HepG2 (cell line): ENCODE results near the gene MLF1. TPM values are rescaled to one million over a fixed set of nuclear protein-coding genes. Genes with fewer than 3 reads are reported as not detected.
A peak's percentile ranks its signal among the peaks of the same experiment; 100 is the strongest.

Source experiments
- ATAC-seq: fragments of 200-7000 bp; cut with Tn5 transposase; 3 replicates; pipeline ENCODE4 v1.9.1; 2020; ENCODE audit warnings: mild to moderate bottlenecking, moderate library complexity
- BruUV-seq: library from RNA; stranded (reverse); fragments of 400-500 nt; replicated peaks from 2 replicates; lab custom pipeline; 2021; lab: Mats Ljungman, UMichigan
- CTCF ChIA-PET: fragments of 300-600 bp; formaldehyde crosslinking; extraction: SDS; loops from one replicate; lab custom pipeline; 2021; ENCODE audit warnings: low total read pairs, inconsistent platforms, low intra/inter-chr PET ratio; lab: Yijun Ruan, JAX
- POLR2A ChIA-PET: fragments of 350-600 bp; sonication (Branson Sonifier 250); formaldehyde crosslinking; loops from one replicate; lab custom pipeline; 2020; ENCODE audit warnings: antibody characterized with exemption, inconsistent platforms; lab: Yijun Ruan, JAX
- DNase-seq: peaks from one replicate; pipeline ENCODE4 v3.0.0-alpha.2; 2015; ENCODE audit warnings: low spot score
- FAIRE-seq: peaks from 3 replicates; lab custom pipeline; 2011; peaks lifted over from hg19 to GRCh38; lab: Jason Lieb, UNC
- H2AFZ ChIP-seq: one replicate; pipeline ENCODE4 v1.6.1; 2011; ENCODE audit warnings: low read length, inconsistent platforms
- H3K27ac ChIP-seq: fragments of 300-600 bp; 3 replicates; pipeline ENCODE4 v1.8.0; 2011; ENCODE audit warnings: mixed run types, mild to moderate bottlenecking, mixed read lengths, low read length, inconsistent platforms; ENCODE audit not compliant: insufficient read depth; ENCODE audit errors: extremely low read length
- H3K27me3 ChIP-seq, 2 experiments: fragments of 200-600 bp in 1 of 2; 2 replicates in 1 of 2; 3 replicates in 1 of 2; pipeline versions ENCODE4 v1.6.0 to v1.8.0; 2011; ENCODE audit warnings: low read length in 2 of 2, mild to moderate bottlenecking in 2 of 2, moderate library complexity in 2 of 2, inconsistent platforms in 1 of 2; ENCODE audit not compliant: insufficient read depth in 2 of 2, control insufficient read depth in 1 of 2
- H3K36me3 ChIP-seq, 2 experiments: fragments of 200-600 bp in 1 of 2; replicated peaks in 1 of 2; 2 replicates in 1 of 2; 3 replicates in 1 of 2; pipeline versions ENCODE4 v1.5.1 to v1.8.0; 2011; ENCODE audit warnings: low read length in 2 of 2, inconsistent platforms in 1 of 2; ENCODE audit not compliant: insufficient read depth in 2 of 2, control insufficient read depth in 1 of 2
- H3K4me1 ChIP-seq: 2 replicates; pipeline ENCODE4 v1.5.1; 2012; ENCODE audit warnings: low read length, inconsistent platforms; ENCODE audit not compliant: insufficient read depth
- H3K4me2 ChIP-seq: 2 replicates; pipeline ENCODE4 v1.6.0; 2011; ENCODE audit warnings: low read depth, low read length, inconsistent platforms
- H3K4me3 ChIP-seq, 3 experiments: fragments of 200-600 bp in 1 of 3; sonication (generic), shearing (Covaris generic) in 1 of 3; replicated peaks in 1 of 3; 2 replicates each; pipeline ENCODE4 v1.5.1; 2011 to 2016; ENCODE audit warnings: low read length in 3 of 3, inconsistent platforms in 2 of 3, low read depth in 2 of 3, mild to moderate bottlenecking in 2 of 3, control low read depth in 1 of 3, mixed read lengths in 1 of 3; ENCODE audit not compliant: insufficient read depth in 1 of 3
- H3K79me2 ChIP-seq: one replicate; pipeline ENCODE4 v1.6.1; 2011; ENCODE audit warnings: low read length, inconsistent platforms; ENCODE audit not compliant: insufficient read depth
- H3K9ac ChIP-seq: 2 replicates; pipeline ENCODE4 v1.6.0; 2011; ENCODE audit warnings: mild to moderate bottlenecking, low read depth, low read length, inconsistent platforms; ENCODE audit not compliant: insufficient read depth
- H3K9me3 ChIP-seq: 2 replicates; pipeline ENCODE4 v1.5.1; 2012; ENCODE audit warnings: mild to moderate bottlenecking, low read length
- H4K20me1 ChIP-seq: 2 replicates; pipeline ENCODE4 v1.6.0; 2011; ENCODE audit warnings: inconsistent platforms, mild to moderate bottlenecking, low read length, moderate library complexity; ENCODE audit not compliant: insufficient read depth
- STAG1 ChIP-seq: sonication (generic); formaldehyde crosslinking; IDR thresholded peaks from 2 replicates; pipeline ENCODE4 v1.4.0; 2020; ENCODE audit warnings: missing genetic modification reagents
- ZNF619 ChIP-seq: sonication (generic); formaldehyde crosslinking; IDR thresholded peaks from 2 replicates; pipeline ENCODE4 v1.4.0; 2020; ENCODE audit warnings: mild to moderate bottlenecking, missing genetic modification reagents
- in situ Hi-C: cut with HindIII; loops from 2 replicates; pipeline ENCODE4 v1.10.0; 2017; ENCODE audit warnings: low pct_unique_long_range_greater_than_20kb; ENCODE audit not compliant: extremely low pct_ligation_motif_present
- intact Hi-C: fragments of 100-400 bp; cut with micrococcal nuclease; formaldehyde crosslinking; loops from one replicate; pipeline ENCODE4 v1.10.0; 2022; ENCODE audit not compliant: unreplicated experiment
- polyA plus RNA-seq, 8 experiments: library from polyadenylated mRNA; depleted of rRNA in 3 of 8; stranded (reverse) in 7 of 8; unstranded in 1 of 8; fragments of >200 nt; fragmentation: Illumina TruSeq in 4 of 8; extraction: Trizol in 4 of 8; gene quantifications; 2 replicates each; pipeline versions ENCODE4 v1.2.1 to v1.2.3, GENCODE V29; 2011 to 2016; ENCODE audit warnings: low read depth in 4 of 8, missing spikeins in 1 of 8, mixed read lengths in 1 of 8; ENCODE audit not compliant: insufficient read depth in 1 of 8
- total RNA-seq, 5 experiments: library from RNA; depleted of rRNA; stranded (reverse); fragments of >200 nt; fragmentation: Illumina TruSeq; extraction: Trizol; gene quantifications; 2 replicates each; pipeline ENCODE4 v1.2.3, GENCODE V29; 2016; ENCODE audit warnings: low read depth in 1 of 5
- TF ChIP-seq, protein P1 (sequence below): sonication (generic); formaldehyde crosslinking; IDR thresholded peaks from 2 replicates; pipeline ENCODE4 v1.5.0; 2020; ENCODE audit warnings: mild to moderate bottlenecking, missing genetic modification reagents, moderate library complexity
- TF ChIP-seq, protein P2 (sequence below): sonication (generic); formaldehyde crosslinking; conservative IDR thresholded peaks from 2 replicates; pipeline ENCODE4 v1.8.0; 2022; ENCODE audit warnings: mild to moderate bottlenecking, moderate library complexity, missing genetic modification reagents
- TF ChIP-seq, protein P3 (sequence below): sonication (generic); formaldehyde crosslinking; IDR thresholded peaks from 2 replicates; pipeline ENCODE4 v1.4.0; 2020; ENCODE audit warnings: missing genetic modification reagents

The MLF1 gene
- total and polyA plus RNA-seq, 2 of the 13 experiments (the other 11 are each of a cell fraction or from before 2014, with no cell fraction given): 0.88 to 1.0 TPM

DNA sequence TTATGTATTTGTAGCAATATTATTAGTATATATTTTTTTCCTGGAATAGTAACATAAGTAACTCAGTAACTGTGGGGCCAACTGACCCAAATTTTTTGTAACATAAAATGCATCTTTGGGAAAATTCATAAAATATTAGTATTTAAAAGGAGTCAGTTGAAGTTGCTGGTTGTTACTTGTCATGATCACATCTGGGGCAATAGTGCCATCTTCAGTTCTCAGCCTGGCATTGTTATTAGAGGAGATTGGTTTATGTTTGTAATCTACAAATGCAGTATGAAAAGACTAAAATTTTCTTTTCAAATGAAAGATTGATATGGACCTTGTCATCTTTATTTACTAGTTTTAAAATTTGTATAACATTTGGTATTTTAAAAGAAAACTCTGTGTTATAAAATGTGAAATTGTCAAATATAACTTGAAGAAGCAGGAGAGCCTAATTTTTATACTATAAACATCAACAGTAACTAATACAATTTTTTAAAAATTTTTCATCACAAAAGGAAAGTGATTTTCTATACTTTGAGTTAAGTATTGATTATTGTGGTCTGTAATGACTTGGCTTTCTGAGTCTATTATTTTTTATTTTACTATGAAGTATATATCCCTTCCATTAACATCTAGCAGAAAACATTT lies 38.8 kb upstream of the MLF1 start:
- Histone ChIP-seq H3K36me3 (no peaks in the 10 kb centered on the region), H3K79me2 (no peaks in the 10 kb centered on the region), H3K4me1 (no peaks in the 10 kb centered on the region), H3K9ac (no peak overlapping the region), H4K20me1 (no peaks in the 10 kb centered on the region), H2AFZ (no peak overlapping the region), H3K4me2 (no peak overlapping the region), H3K4me3 (no peak overlapping the region), H3K27me3 (no peaks in the 10 kb centered on the region), H3K27ac (no peak overlapping the region), H3K9me3 (no peaks in the 10 kb centered on the region)
- ChIA-PET POLR2A (no interaction called here), CTCF (no interaction called here)
- TF ChIP-seq ZNF619: no peak
- TF ChIP-seq, protein P1, sequence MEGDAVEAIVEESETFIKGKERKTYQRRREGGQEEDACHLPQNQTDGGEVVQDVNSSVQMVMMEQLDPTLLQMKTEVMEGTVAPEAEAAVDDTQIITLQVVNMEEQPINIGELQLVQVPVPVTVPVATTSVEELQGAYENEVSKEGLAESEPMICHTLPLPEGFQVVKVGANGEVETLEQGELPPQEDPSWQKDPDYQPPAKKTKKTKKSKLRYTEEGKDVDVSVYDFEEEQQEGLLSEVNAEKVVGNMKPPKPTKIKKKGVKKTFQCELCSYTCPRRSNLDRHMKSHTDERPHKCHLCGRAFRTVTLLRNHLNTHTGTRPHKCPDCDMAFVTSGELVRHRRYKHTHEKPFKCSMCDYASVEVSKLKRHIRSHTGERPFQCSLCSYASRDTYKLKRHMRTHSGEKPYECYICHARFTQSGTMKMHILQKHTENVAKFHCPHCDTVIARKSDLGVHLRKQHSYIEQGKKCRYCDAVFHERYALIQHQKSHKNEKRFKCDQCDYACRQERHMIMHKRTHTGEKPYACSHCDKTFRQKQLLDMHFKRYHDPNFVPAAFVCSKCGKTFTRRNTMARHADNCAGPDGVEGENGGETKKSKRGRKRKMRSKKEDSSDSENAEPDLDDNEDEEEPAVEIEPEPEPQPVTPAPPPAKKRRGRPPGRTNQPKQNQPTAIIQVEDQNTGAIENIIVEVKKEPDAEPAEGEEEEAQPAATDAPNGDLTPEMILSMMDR: peak; percentile 48
- TF ChIP-seq, protein P2, sequence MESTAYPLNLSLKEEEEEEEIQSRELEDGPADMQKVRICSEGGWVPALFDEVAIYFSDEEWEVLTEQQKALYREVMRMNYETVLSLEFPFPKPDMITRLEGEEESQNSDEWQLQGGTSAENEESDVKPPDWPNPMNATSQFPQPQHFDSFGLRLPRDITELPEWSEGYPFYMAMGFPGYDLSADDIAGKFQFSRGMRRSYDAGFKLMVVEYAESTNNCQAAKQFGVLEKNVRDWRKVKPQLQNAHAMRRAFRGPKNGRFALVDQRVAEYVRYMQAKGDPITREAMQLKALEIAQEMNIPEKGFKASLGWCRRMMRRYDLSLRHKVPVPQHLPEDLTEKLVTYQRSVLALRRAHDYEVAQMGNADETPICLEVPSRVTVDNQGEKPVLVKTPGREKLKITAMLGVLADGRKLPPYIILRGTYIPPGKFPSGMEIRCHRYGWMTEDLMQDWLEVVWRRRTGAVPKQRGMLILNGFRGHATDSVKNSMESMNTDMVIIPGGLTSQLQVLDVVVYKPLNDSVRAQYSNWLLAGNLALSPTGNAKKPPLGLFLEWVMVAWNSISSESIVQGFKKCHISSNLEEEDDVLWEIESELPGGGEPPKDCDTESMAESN: no peak
- peak; percentile 72 for TF ChIP-seq STAG1 (CRISPR knock-in tag)
- TF ChIP-seq, protein P3, sequence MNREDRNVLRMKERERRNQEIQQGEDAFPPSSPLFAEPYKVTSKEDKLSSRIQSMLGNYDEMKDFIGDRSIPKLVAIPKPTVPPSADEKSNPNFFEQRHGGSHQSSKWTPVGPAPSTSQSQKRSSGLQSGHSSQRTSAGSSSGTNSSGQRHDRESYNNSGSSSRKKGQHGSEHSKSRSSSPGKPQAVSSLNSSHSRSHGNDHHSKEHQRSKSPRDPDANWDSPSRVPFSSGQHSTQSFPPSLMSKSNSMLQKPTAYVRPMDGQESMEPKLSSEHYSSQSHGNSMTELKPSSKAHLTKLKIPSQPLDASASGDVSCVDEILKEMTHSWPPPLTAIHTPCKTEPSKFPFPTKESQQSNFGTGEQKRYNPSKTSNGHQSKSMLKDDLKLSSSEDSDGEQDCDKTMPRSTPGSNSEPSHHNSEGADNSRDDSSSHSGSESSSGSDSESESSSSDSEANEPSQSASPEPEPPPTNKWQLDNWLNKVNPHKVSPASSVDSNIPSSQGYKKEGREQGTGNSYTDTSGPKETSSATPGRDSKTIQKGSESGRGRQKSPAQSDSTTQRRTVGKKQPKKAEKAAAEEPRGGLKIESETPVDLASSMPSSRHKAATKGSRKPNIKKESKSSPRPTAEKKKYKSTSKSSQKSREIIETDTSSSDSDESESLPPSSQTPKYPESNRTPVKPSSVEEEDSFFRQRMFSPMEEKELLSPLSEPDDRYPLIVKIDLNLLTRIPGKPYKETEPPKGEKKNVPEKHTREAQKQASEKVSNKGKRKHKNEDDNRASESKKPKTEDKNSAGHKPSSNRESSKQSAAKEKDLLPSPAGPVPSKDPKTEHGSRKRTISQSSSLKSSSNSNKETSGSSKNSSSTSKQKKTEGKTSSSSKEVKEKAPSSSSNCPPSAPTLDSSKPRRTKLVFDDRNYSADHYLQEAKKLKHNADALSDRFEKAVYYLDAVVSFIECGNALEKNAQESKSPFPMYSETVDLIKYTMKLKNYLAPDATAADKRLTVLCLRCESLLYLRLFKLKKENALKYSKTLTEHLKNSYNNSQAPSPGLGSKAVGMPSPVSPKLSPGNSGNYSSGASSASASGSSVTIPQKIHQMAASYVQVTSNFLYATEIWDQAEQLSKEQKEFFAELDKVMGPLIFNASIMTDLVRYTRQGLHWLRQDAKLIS (CRISPR knock-in tag): no peak
- in situ Hi-C loops: loop anchor here (10.0 to 25.0 kb wide), 3 partner anchors 255 to 920 kb away; no protein-coding TSS in a partner anchor
- no TSS peak for BruUV-seq
- DNase-seq (peak; percentile 44), FAIRE-seq (no peak), ATAC-seq (no peak)
- intact Hi-C loops: loop anchor here (1.0 kb wide), 2 partner anchors 98 to 914 kb away; no protein-coding TSS in a partner anchor
